HG03103 (cell line): Measurements from ENCODE around the gene NR2F6.
"Not testable (repeated sequence)": the region's sequence is repeated elsewhere in the genome, so short reads cannot be mapped to it uniquely, and the experiment has no call there.

ENCODE experiments used
- ATAC-seq: cut with Tn5 transposase; IDR thresholded peaks from one replicate; pipeline ENCODE4 v1.9.1; 2021; ENCODE audit warnings: low read depth; ENCODE audit not compliant: unreplicated experiment

Gene NR2F6

GRCh38 chr19:17214508-17215126 lies 31.1 kb downstream of the NR2F6 start:
- ATAC-seq, result no peak

GRCh38 chr19:17213334-17213733 lies 32.4 kb downstream of the NR2F6 start:
- no peak for ATAC-seq

GRCh38 chr19:17211547-17212446 lies 33.9 kb downstream of the NR2F6 start:
- no peak for ATAC-seq

GRCh38 chr19:17210296-17210695 lies 35.4 kb downstream of the NR2F6 start:
- no peak for ATAC-seq

GRCh38 chr19:17209126-17210036 lies 36.3 kb downstream of the NR2F6 start:
- ATAC-seq, result no peak

- ATAC-seq, result no peak
These were observed 38.8 kb downstream of the NR2F6 start for GRCh38 chr19:17206736-17207581.

- no peak for ATAC-seq
These were observed 40.2 kb downstream of the NR2F6 start for GRCh38 chr19:17205237-17206140.

GRCh38 chr19:17202713-17203112 lies 43.0 kb downstream of the NR2F6 start:
- ATAC-seq, result no peak

- ATAC-seq, result no peak
These were observed 43.5 kb downstream of the NR2F6 start for GRCh38 chr19:17202249-17202648.

- ATAC-seq, result no peak
These were observed 45.2 kb downstream of the NR2F6 start for GRCh38 chr19:17200408-17201079.

GRCh38 chr19:17197666-17198065 lies 48.1 kb downstream of the NR2F6 start:
- no peak for ATAC-seq

GRCh38 chr19:17196610-17197009 lies 49.1 kb downstream of the NR2F6 start:
- ATAC-seq, result no peak

- ATAC-seq, result no peak
These were observed 50.6 kb downstream of the NR2F6 start for GRCh38 chr19:17195106-17195505.

GRCh38 chr19:17194608-17195007 lies 51.1 kb downstream of the NR2F6 start:
- no peak for ATAC-seq

- no peak for ATAC-seq
These were observed 53.0 kb downstream of the NR2F6 start for GRCh38 chr19:17192751-17193150.

- not testable (repeated sequence) for ATAC-seq
These were observed 54.0 kb downstream of the NR2F6 start for GRCh38 chr19:17191736-17192135.

GRCh38 chr19:17185590-17185989 lies 60.1 kb downstream of the NR2F6 start:
- ATAC-seq, result no peak

- ATAC-seq, result no peak
These were observed 61.3 kb downstream of the NR2F6 start for GRCh38 chr19:17184371-17184841.
